Femur (tissue), 1 donor: ENCODE measurements around the gene MRPL38.

Experiments
- DNase-seq: peaks from one replicate; pipeline ENCODE4 v3.0.0-alpha.2; 2017

Gene MRPL38

DNA sequence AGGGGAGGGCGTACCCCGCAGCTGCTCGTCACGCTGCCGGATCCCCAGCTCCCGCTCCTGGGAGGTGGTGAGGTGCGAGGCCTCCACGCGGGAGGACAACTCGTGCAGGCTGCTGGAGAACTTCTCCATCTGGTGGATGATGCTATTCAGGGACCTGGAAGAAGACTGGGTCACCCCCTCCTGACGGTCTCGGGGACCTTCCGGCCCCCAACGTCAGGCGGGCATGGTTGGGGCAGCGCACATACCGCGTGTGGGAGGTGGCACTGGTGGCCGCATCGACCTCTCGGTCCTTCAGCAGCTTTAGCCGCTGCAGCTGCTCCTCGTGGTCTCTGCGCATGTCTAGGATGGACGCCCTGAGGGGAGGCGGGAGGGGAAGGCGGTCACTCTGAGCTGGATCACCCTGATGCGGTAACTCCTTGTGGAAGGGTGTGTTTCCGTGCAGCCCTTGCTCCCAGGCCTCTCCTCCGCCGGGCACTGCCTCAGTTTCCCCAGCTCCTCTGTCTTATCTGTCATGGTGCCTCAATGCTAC, 13.3 kb upstream of the MRPL38 start:
- DNase-seq, result no peak

GRCh38 chr17:75917141-75917916, 12.6 kb upstream of the MRPL38 start:
- DNase-seq, result no peak

- DNase-seq, result no peak
These were observed 10.6 kb upstream of the MRPL38 start for GRCh38 chr17:75915268-75915667.

DNA sequence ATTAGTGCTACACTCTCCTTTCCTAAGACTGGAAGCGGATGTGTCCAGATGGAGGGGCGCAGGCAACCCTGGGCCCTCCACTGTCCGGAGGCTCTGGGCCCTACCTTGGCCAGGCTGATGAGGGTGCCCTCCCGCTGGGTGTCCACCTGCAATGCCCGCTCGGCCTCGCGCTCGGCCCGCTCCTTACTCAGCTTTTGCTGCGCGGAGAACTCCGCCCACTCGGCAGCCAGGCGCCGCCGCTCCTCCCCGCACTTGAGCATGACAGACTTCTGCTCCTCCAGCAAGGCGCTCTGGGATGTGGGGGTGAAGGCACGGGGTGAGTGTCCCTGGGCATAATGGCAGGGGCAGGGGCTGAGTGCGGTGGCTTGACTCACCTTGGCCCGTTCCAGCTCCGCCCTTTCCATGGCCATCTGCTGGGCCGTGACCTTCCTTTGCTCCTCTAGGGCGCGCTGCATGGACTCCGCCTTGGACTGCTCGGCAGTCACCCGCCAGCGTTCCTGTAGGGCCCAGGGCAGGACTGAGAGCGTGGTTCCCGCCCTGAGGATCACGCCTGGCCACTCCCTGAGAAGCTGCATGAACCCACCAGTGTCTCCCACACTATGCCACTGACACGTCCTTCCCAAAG, 10.1 kb upstream of the MRPL38 start:
- no peak for DNase-seq

DNA sequence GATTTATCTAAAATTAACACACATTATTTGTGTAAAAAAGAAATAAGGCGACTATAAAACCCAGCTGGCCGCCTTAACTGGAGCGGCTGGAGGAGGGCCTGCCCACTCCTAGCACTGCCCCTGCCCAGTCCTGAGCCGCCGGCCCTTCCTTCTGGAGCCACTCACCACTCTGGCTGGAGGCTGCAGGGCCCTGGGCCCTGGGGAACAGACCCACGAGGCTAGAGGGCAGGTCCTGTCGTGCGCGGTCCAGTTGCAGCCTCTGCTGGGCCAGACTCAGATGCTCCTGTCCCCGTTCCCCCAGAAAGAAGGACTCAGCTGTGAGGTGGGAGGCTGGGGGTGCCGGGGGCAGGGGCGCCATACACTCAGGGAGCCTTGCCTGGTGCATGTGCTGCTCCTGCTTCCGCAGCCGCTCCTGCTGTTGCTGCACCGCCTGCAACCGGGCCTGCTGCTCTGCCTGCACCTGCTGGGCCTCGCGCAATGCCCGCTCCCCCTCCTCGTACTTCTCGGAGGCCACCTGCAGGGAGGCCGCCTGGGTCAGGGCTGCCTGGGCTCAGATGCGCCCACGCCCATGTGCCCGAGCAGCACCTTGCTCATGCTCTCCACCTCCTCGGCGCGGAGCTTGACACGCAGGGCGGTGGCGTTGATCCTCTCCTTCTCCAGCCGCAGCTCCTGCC, 9.0 kb upstream of the MRPL38 start:
- DNase-seq, result no peak

DNA sequence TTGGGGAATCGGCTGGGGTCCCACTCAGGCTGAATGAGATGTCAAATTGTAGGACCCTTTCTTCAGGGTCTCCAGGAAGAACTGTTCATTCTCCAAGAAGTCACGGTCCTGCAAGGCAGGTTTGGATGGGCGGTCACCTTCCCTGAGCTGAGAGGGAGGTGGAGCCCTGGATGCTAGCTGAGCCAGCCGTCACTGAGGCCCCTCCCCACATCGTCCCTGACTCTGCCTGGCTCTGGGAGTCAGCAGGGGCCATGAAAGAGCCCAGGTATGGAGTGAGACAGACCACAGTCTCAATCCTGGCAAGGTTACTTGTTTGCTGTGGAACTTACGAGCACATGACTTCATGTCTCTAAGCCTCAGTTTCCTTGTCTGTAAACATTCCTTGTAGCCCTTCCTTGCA, 6.0 kb upstream of the MRPL38 start:
- DNase-seq, result no peak

- peak; percentile 66 for DNase-seq
These were observed 5.2 kb upstream of the MRPL38 start for GRCh38 chr17:75909812-75910274.

DNA sequence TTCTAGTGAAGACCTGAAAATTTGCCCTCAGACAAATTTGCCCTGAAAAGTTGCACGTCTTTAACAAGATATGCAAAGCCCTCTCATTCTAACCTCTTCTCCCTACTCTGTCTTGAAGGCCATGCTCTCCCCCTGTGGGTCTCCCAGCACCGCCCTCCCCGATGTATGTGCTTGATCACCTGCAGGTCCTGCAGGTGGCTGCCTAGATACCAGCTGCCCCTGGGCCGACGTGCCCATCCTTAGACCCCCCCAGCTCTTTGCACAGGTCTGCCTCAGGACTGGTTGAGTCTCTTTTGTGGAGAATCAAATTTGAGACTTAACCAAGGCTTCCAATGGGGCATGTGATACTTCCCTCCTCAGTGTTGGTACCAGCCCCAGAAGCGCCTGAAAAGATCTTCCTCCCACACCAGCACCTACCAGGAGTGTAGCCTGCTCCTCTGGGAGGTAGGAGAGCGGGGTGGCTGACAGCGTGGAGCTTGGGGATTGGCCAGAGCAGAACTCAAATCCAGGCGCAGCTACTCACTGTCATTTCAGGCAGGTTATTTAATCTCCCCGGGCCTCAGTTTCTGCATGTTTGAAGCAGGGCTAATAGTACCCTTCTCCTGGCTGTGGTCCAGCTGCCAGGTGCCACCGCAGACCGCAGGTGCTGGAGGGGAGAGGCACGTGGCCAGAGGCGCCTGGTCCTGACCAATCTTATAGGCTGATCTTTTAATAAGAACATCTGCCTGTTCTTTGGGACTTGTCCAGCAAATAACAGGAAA, 4.5 kb upstream of the MRPL38 start:
- no peak for DNase-seq

DNA sequence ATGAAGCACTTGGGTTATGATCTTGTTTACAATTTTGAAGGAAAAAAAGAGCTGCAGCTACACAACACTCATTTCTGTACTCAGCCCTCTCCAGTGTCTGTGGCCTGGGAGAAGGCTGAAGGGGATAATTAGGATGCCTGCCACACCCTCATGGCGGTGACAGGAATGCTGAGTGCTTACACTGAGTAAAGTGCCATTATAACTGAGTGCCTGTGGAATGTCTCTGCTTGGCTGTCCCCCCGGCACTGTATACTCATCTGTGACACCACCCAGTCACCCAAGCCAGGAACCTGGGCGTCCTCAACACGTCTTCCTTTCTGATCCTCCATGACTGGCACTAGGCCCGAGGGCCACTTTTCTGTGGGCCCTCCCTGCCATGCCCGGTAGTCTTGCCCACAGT, 3.5 kb upstream of the MRPL38 start:
- peak; percentile 69 for DNase-seq

GRCh38 chr17:75906143-75906884, 1.6 kb upstream of the MRPL38 start:
- no peak for DNase-seq

DNA sequence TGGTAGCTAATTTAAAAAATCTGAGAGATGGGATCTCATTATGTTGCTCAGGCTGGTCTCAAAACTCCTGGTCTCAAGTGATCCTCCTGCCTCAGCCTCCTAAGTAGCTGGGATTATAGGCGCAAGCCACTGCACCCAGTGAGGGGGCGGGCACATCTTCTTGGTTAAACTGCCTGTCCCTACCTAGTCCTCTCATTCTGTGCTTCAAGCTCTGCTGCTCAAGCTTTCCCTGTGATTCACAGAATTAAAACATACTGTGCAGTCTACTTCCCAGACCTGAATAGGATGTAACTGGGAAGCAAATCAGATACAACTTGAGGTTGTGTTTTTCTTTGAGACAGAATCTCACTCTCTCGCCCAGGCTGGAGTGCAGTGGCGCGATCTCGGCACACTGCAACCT, 2.3 kb downstream of the MRPL38 start:
- no peak for DNase-seq

- DNase-seq, result no peak
These were observed 3.0 kb downstream of the MRPL38 start for GRCh38 chr17:75901727-75902126.

DNA sequence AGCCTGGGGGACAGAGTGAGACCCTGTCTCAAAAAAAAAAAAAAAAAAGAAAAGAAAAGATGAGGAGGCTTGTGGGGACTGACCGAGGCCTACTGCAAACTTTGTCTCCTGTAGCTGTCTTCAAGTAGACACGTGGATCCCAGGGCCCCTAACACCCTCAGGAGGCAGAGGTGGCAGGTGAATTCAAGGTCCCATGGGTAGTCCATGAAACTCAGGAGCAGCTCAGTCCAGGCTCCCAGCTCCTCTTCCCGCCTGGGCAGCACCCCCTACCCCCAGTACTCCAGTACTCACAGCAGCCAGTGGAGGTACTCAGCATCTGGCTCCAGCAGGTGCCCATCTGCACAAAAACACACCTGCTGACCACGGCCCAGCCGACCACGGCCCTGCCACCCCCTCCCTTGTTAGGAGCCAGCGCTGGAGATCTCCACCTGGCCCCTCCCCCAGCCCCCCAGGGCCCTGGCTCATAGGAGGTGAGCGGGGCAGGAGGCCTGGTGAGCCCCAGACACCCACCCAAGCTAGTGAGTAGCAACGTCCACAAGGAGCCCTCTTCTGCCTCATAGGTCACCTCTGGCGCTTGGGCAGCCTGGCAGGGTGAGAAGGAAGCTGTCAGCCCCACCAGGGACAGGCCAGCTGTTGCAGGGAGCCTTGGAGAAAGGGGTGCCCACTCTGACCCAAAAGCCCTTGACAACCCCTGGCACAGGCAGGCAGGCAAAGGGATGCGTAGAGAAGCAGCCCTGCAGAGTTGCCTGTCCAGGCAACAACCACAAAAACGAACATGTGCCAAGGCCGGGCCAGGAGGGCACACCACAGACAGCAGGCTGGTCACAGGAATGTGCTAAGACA, 3.8 kb downstream of the MRPL38 start:
- no peak for DNase-seq

GRCh38 chr17:75899767-75900468, 4.8 kb downstream of the MRPL38 start:
- no peak for DNase-seq

DNA sequence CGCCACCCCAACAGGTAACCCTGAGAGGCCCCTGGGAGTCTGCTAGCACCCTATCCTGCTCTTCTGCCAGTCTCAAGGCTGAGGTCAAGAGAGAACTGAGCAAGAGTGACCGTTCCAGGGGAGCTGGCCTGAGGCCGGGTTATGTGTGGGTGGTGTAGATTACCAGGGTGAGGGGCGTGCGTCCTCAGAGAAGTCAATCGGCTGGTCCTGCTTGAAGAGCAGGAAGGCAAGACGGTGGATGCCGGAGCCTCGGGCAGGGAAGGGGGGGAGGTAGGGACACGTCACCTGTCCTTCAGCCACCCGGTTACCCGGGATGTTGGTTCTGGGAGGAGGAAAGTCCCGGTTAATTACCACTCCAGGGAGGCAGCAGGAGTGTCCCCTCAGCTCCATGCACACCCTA, 5.3 kb downstream of the MRPL38 start:
- no peak for DNase-seq

DNA sequence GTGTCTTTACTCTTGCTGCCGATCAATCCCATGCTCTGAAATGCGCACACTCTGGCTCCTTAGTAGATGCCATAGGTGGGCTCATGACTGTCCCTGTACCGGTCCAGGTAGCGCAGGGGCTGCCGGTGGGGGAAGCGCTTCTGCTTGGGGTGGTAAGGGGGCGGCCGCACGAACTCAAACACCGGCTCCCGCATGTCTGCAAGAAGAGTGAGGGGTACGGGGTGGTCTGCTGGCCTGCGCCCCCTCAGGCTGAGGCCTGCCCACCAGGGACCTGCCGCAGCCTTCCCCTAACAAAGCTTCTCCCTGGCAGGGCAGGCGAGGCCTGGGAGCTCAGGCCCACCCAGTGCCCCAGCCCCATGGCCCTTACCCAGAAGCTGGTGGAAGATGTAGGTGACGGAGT, 5.9 kb downstream of the MRPL38 start:
- no peak for DNase-seq

DNA sequence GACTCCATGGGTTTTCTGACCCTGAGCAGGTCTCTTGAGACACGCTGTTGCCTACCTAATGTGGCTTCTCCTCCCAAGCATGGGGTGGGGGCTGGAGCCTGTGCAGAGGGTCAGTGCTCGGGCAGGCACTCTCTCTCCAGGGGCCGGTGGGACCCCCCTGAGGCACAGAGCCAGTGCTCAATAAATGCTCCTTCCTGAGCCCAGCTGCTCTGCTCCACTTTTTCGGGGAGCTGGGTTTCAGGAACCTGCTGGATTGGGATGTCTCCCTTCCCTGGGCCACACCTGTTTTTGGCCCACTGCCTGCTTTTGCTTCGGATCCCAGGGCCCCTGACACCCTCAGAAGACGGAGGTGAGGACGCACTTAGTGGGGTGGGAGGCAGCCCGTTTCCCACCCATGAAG, 6.6 kb downstream of the MRPL38 start:
- DNase-seq, result no peak

GRCh38 chr17:75897160-75898019, 7.3 kb downstream of the MRPL38 start:
- DNase-seq, result peak; percentile 68

- peak; percentile 90 for DNase-seq
These were observed 8.1 kb downstream of the MRPL38 start, which contains the start of gene TRIM65 for GRCh38 chr17:75896415-75897159. Gene TRIM65, minus strand, starts transcription at chr17:75896951. Its CDS starts 14 bp downstream, at chr17:75896937.
